Measurements from ENCODE around the gene ZNF609.

- no peak for TF ChIP-seq CEBPB (IDR thresholded peaks at IDR 0.05; ENCODE audit: low read depth)
- no peak for TF ChIP-seq ZNF274 (IDR thresholded peaks at IDR 0.05; ENCODE audit: low read depth, low read length)
- TF ChIP-seq, protein P1, sequence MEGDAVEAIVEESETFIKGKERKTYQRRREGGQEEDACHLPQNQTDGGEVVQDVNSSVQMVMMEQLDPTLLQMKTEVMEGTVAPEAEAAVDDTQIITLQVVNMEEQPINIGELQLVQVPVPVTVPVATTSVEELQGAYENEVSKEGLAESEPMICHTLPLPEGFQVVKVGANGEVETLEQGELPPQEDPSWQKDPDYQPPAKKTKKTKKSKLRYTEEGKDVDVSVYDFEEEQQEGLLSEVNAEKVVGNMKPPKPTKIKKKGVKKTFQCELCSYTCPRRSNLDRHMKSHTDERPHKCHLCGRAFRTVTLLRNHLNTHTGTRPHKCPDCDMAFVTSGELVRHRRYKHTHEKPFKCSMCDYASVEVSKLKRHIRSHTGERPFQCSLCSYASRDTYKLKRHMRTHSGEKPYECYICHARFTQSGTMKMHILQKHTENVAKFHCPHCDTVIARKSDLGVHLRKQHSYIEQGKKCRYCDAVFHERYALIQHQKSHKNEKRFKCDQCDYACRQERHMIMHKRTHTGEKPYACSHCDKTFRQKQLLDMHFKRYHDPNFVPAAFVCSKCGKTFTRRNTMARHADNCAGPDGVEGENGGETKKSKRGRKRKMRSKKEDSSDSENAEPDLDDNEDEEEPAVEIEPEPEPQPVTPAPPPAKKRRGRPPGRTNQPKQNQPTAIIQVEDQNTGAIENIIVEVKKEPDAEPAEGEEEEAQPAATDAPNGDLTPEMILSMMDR (IDR thresholded peaks at IDR 0.05 in 2 of 3, conservative IDR thresholded peaks at IDR 0.05 in 1 of 3; ENCODE audit: borderline replicate concordance in 1 of 3, insufficient read depth in 1 of 3, low read depth in 2 of 3, low read length in 2 of 3) = no peak
- no peak for TF ChIP-seq EZH2 (IDR thresholded peaks at IDR 0.05)
- no peak for TF ChIP-seq POLR2AphosphoS5 (IDR thresholded peaks at IDR 0.05; ENCODE audit: low read depth, low read length)
- no peak for TF ChIP-seq FOSL1 (IDR thresholded peaks at IDR 0.05; ENCODE audit: low read depth)
- TF ChIP-seq EZH2phosphoT487 (IDR thresholded peaks at IDR 0.05; ENCODE audit: borderline replicate concordance) = no peak
- TF ChIP-seq REST (IDR thresholded peaks at IDR 0.05; ENCODE audit: low read depth) = no peak
- TF ChIP-seq EGR1 (IDR thresholded peaks at IDR 0.05; ENCODE audit: low read depth) = no peak
- no peak for TF ChIP-seq POLR2A (IDR thresholded peaks at IDR 0.05; ENCODE audit: borderline replicate concordance, extremely low read depth, insufficient read depth, insufficient read length)
- TF ChIP-seq SIN3A (IDR thresholded peaks at IDR 0.05; ENCODE audit: low read depth) = no peak
- TF ChIP-seq RAD21 (IDR thresholded peaks at IDR 0.05; ENCODE audit: low read depth) = no peak
- TF ChIP-seq, protein P2, sequence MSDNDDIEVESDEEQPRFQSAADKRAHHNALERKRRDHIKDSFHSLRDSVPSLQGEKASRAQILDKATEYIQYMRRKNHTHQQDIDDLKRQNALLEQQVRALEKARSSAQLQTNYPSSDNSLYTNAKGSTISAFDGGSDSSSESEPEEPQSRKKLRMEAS (IDR thresholded peaks at IDR 0.05) = no peak
- no peak for TF ChIP-seq TCF7L2 (IDR thresholded peaks at IDR 0.05; ENCODE audit: borderline replicate concordance, extremely low read depth, insufficient read depth, insufficient read length)
These were observed 47.0 kb downstream of the ZNF609 start for GRCh38 chr15:64507293-64507802.
